Measurements from ENCODE around the gene AP5B1.
A peak's percentile ranks its signal among the peaks of the same experiment; 100 is the strongest.

Gene AP5B1

DNA sequence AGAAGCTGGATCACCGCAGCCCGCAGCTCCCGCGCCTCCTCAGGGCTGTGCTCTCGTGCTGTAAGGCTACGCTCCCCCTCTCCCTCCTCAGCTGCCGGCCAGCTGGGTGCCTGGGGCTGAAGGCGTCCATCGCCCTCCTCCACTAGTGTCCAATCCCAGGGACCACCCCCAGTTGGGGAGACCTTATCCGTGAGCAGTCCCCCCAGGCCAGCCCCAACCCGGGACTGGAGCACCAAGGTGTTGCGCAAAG is 1.2 kb downstream of the AP5B1 start:
- in situ Hi-C loops (cut with MboI; ENCODE audit: low sequenced_read_pairs, unreplicated experiment) = loop anchor here (10.0 kb wide), 1 partner anchor 45 kb away; no protein-coding TSS in a partner anchor
- DNase-seq (ENCODE audit: low spot score) = no peak
- TF ChIP-seq CTCF (IDR thresholded peaks at IDR 0.05; ENCODE audit: borderline replicate concordance, control extremely low read depth, extremely low read depth, insufficient read depth, missing control alignments) = no peak

DNA sequence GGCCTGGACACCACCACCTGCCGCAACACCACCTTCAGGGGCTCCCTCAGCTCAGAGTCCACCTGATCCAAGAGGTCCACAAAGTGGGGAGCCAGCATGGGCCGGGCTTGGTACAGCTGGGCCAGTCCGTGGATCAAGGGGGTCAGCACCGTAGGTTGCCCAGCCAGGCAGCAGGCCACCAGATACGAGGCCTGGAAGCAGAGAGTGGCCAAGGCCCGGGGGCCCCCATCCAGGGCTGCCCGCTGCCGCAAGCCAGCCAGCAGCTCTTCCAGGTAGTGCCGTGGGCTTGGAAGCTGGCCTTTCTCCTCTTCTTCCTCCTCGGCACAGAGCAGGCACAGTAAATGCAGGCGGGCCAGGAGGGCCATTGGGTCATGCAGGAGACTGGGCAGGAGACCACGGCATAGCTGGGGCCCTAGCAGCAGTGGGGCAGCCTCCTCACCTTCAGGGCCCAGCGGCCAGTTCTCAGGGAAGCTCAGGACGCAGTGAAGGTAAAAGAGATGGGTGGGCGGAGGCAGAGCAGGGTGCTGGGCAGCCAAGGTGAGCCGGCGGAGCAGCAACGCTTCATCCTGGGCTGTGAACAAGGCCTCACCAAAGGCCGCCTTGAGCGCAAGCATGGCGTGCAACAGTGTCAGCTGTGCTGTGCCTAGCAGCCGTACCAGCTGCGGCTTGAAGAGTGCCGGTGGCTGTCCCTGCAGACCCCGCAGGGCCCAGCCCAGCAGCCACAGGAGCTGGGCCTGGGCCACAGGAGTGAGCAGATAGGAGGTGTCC is 1.7 kb downstream of the AP5B1 start:
- TF ChIP-seq CTCF (IDR thresholded peaks at IDR 0.05; ENCODE audit: borderline replicate concordance, control extremely low read depth, extremely low read depth, insufficient read depth, missing control alignments) = no peak
- in situ Hi-C loops (cut with MboI; ENCODE audit: low sequenced_read_pairs, unreplicated experiment) = loop anchor here (10.0 kb wide), 1 partner anchor 46 kb away; no protein-coding TSS in a partner anchor
- DNase-seq (ENCODE audit: low spot score) = peak; percentile 16

GRCh38 chr11:65778431-65778900 is 2.3 kb downstream of the AP5B1 start:
- peak; percentile 9 for DNase-seq (ENCODE audit: low spot score)
- in situ Hi-C loops (cut with MboI; ENCODE audit: low sequenced_read_pairs, unreplicated experiment) = loop anchor here (10.0 kb wide), 1 partner anchor 46 kb away; no protein-coding TSS in a partner anchor
- TF ChIP-seq CTCF (IDR thresholded peaks at IDR 0.05; ENCODE audit: borderline replicate concordance, control extremely low read depth, extremely low read depth, insufficient read depth, missing control alignments) = no peak

- TF ChIP-seq CTCF (IDR thresholded peaks at IDR 0.05; ENCODE audit: borderline replicate concordance, control extremely low read depth, extremely low read depth, insufficient read depth, missing control alignments) = no peak
- DNase-seq (ENCODE audit: low spot score) = no peak
- in situ Hi-C loops (cut with MboI; ENCODE audit: low sequenced_read_pairs, unreplicated experiment) = loop anchor here (10.0 kb wide), 1 partner anchor 47 kb away; no protein-coding TSS in a partner anchor
Measured at GRCh38 chr11:65777821-65778361, 2.9 kb downstream of the AP5B1 start.

- in situ Hi-C loops (cut with MboI; ENCODE audit: low sequenced_read_pairs, unreplicated experiment) = loop anchor here (10.0 kb wide), 1 partner anchor 48 kb away; no protein-coding TSS in a partner anchor
- no peak for TF ChIP-seq CTCF (IDR thresholded peaks at IDR 0.05; ENCODE audit: borderline replicate concordance, control extremely low read depth, extremely low read depth, insufficient read depth, missing control alignments)
- no peak for DNase-seq (ENCODE audit: low spot score)
Measured at GRCh38 chr11:65777241-65777640, 3.5 kb downstream of the AP5B1 start.

- TF ChIP-seq CTCF (IDR thresholded peaks at IDR 0.05; ENCODE audit: borderline replicate concordance, control extremely low read depth, extremely low read depth, insufficient read depth, missing control alignments) = no peak
- in situ Hi-C loops (cut with MboI; ENCODE audit: low sequenced_read_pairs, unreplicated experiment) = loop anchor here (10.0 kb wide), 1 partner anchor 48 kb away; no protein-coding TSS in a partner anchor
- no peak for DNase-seq (ENCODE audit: low spot score)
Measured at GRCh38 chr11:65776710-65777141, 4.0 kb downstream of the AP5B1 start.
